Small intestine (tissue), 7 donors: ENCODE data around the gene RGS10. TPM values are rescaled to one million over a fixed set of nuclear protein-coding genes. Genes with fewer than 3 reads are reported as not detected.
"Not testable (repeated sequence)": the region's sequence is repeated elsewhere in the genome, so short reads cannot be mapped to it uniquely, and the experiment has no call there.

Experiments used
- DNase-seq, 2 donors: peaks; one replicate each; pipeline versions ENCODE4 v3.0.0 to v3.0.0-alpha.2; 2013
- FAIRE-seq: peaks from 2 replicates; lab custom pipeline; 2012; peaks lifted over from hg19 to GRCh38; lab: Jason Lieb, UNC
- H3K27ac ChIP-seq, 3 donors: one replicate each; pipeline ENCODE4 v1.5.1; 2013; ENCODE audit warnings: low read length in 2 of 3, mild to moderate bottlenecking in 2 of 3, control low read depth in 1 of 3, inconsistent platforms in 1 of 3, low read depth in 1 of 3, moderate library complexity in 1 of 3
- H3K27me3 ChIP-seq, 3 donors: one replicate each; pipeline ENCODE4 v1.6.1; 2013; ENCODE audit warnings: low read length in 3 of 3, inconsistent platforms in 1 of 3; ENCODE audit not compliant: control insufficient read depth in 3 of 3, insufficient read depth in 3 of 3
- H3K36me3 ChIP-seq, 3 donors: one replicate each; pipeline ENCODE4 v1.6.1; 2013; ENCODE audit warnings: low read length in 3 of 3, inconsistent platforms in 1 of 3, low read depth in 1 of 3, mild to moderate bottlenecking in 1 of 3, moderate library complexity in 1 of 3; ENCODE audit not compliant: control insufficient read depth in 3 of 3, insufficient read depth in 2 of 3
- H3K4me1 ChIP-seq, 3 donors: one replicate each; pipeline ENCODE4 v1.6.1; 2013; ENCODE audit warnings: low read length in 2 of 3, inconsistent platforms in 1 of 3, low read depth in 1 of 3, mild to moderate bottlenecking in 1 of 3, moderate library complexity in 1 of 3; ENCODE audit not compliant: control insufficient read depth in 3 of 3, insufficient read depth in 2 of 3
- H3K4me3 ChIP-seq, 3 donors: one replicate each; pipeline ENCODE4 v1.5.1; 2013; ENCODE audit warnings: low read length in 3 of 3, control low read depth in 1 of 3, inconsistent platforms in 1 of 3, low read depth in 1 of 3, mild to moderate bottlenecking in 1 of 3, moderate library complexity in 1 of 3
- H3K9me3 ChIP-seq, 2 donors: one replicate each; pipeline ENCODE4 v1.6.1; 2013; ENCODE audit warnings: low read depth in 1 of 2, low read length in 1 of 2; ENCODE audit not compliant: control insufficient read depth in 2 of 2, insufficient read depth in 1 of 2
- WGBS, 3 donors: extraction: QIAGEN DNeasy Blood & Tissue Kit; methylation state at CpG; one replicate each; pipeline ENCODE4 v1.1.7; 2013; 5-methylcytosine and 5-hydroxymethylcytosine counted together
- polyA plus RNA-seq, 4 donors: library from polyadenylated mRNA; stranded (reverse) in 3 of 4; unstranded in 1 of 4; fragments of 200-250 nt in 3 of 4; fragments of 120-200 nt in 1 of 4; gene quantifications; one replicate each; pipeline versions ENCODE4 v1.2.1 to v1.2.3, GENCODE V29; 2013
- donor health status: healthy with polysubstance abuse.
- donor health status: control.
- donor health status: control.
- donor health status: Bipolar disorder and iron deficiency.
- donor health status: healthy.

Gene RGS10
- polyA plus RNA-seq, 4 donors = 9.6 to 77.8 (median 41.1) TPM

- not testable (repeated sequence) for H3K27me3 ChIP-seq, FAIRE-seq, H3K4me3 ChIP-seq, H3K4me1 ChIP-seq, H3K9me3 ChIP-seq, DNase-seq, H3K27ac ChIP-seq, H3K36me3 ChIP-seq
- WGBS, 3 donors = 93 to 98% (median 93%) methylated on average over 28 to 33 of the region's 33 CpGs
Observed at GRCh38 chr10:119559511-119559910, 17.0 kb upstream of the RGS10 start.

- not testable (repeated sequence) for H3K27me3 ChIP-seq, H3K27ac ChIP-seq, H3K4me3 ChIP-seq, DNase-seq, H3K4me1 ChIP-seq, H3K9me3 ChIP-seq, H3K36me3 ChIP-seq, FAIRE-seq
- WGBS, 3 donors = 88 to 93% (median 88%) methylated on average over 2 of the region's 2 CpGs
Observed at GRCh38 chr10:119556081-119556480, 13.6 kb upstream of the RGS10 start.

DNA sequence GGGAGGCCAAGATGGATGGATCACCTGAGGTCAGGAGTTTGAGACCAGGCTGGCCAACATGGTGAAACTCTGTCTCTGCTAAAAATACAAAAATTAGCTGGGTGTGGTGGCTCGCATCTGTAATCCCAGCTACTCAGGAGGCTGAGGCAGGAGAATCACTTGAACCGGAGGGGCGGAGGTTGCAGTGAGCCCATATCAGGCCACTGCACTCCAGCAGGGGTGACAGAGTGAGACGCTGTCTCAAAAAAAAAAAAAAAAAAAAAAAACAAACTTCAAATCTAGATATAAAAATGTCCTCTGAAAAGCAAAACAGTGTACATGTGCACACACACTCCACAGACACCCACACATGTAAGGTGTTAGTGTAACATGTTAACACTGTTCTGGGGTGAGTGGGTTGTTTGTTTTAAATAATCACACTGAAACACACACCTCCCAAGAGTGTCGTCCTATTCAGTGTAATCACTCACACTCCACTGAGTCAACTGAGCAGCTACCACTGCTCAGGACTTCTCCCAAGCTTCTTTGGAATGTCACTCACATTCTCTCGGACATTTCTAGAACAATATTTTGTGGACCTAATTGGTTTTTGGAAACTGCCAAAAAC is 12.8 kb upstream of the RGS10 start:
- 92 to 98% (median 93%) methylated on average over 6 of the region's 6 CpGs for WGBS, 3 donors
- no peak for FAIRE-seq

GRCh38 chr10:119550827-119551226 is 8.3 kb upstream of the RGS10 start:
- H3K4me3 ChIP-seq = no peak overlapping the region
- H3K4me1 ChIP-seq = no peaks in the 10 kb centered on the region
- H3K27me3 ChIP-seq = peaks cover 0 to 11% (median 0%) of the 10 kb centered on the region in 3 donors
- no peaks in the 10 kb centered on the region for H3K36me3 ChIP-seq
- FAIRE-seq (no peak), DNase-seq (no peak)
- H3K27ac ChIP-seq = no peak overlapping the region
- 76 to 91% (median 88%) methylated on average over 4 of the region's 4 CpGs for WGBS, 3 donors
- no peaks in the 10 kb centered on the region for H3K9me3 ChIP-seq

More for the DNA sequence above, 12.8 kb upstream of the RGS10 start:
- H3K27ac ChIP-seq = no peak overlapping the region
- H3K36me3 ChIP-seq = no peaks in the 10 kb centered on the region
- H3K4me1 ChIP-seq = no peaks in the 10 kb centered on the region
- H3K27me3 ChIP-seq = peaks cover 0 to 2% (median 0%) of the 10 kb centered on the region in 3 donors
- no peak for DNase-seq
- no peaks in the 10 kb centered on the region for H3K9me3 ChIP-seq
- H3K4me3 ChIP-seq = no peak overlapping the region

DNA sequence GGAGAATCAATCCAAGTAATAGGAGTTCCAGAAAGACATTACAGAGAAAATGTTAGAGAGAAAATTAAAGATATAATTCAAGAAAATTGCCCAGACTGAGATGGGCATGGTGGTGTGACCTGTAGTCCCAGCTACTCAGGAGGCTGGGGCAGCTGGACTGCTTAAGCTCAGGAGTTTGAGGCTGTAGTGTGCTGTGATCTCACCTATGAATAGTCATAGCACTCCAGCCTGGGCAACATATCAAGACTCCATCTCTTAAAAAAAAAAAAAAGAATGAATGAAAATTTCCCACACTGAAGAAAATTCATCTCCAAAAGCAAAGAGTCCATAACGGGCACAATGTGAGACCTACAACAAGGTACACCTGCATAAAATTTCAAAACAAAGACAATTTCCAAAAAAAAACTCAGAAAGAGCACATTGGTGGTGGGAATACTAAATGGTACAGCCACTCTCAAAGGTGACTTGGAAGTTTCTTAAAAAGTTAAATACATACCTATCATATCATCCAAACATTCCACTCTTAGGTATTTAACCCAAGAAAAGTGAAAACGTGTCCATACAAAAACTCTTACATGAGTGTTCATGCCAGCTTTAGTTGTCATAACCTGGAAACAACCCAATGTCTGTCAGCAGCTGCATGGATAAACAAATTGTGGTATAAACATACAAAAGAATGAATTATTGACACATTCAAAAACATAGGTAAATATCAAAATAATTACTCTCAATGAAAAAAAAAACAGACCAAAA is 6.9 kb upstream of the RGS10 start:
- Histone ChIP-seq H3K27ac (no peak overlapping the region), H3K9me3 (no peaks in the 10 kb centered on the region), H3K36me3 (no peaks in the 10 kb centered on the region), H3K4me1 (no peaks in the 10 kb centered on the region), H3K4me3 (no peak overlapping the region), H3K27me3 (peaks cover 0 to 17% (median 0%) of the 10 kb centered on the region in 3 donors)
- FAIRE-seq (no peak), DNase-seq (no peak)
- 52 to 72% (median 66%) methylated on average over 2 of the region's 2 CpGs for WGBS, 3 donors

- H3K27me3 ChIP-seq = peaks cover 0 to 41% (median 0%) of the 10 kb centered on the region in 3 donors
Observed at GRCh38 chr10:119546009-119546408, 3.5 kb upstream of the RGS10 start.

DNA sequence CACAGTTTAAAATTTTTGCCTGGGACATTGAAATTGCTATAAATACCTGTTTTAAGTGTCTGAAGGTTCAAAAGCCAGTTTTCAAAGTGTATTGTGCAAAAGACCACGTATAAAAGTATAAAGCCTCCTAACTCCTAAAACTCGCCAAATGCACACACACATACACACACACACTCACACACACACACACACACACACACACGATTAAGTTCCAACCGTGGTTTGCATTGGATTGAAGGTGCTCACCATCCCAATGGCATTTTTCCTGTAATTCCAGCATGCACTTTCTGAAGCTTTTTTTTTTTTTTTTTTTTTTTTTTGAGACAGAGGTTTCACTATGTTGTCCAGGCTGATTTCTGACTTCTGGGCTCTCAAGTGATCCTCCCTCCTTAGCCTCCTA is 2.8 kb upstream of the RGS10 start:
- Histone ChIP-seq H3K4me3 (no peak overlapping the region), H3K27ac (no peak overlapping the region), H3K36me3 (no peaks in the 10 kb centered on the region), H3K27me3 (peaks cover 0 to 41% (median 0%) of the 10 kb centered on the region in 3 donors), H3K4me1 (no peaks in the 10 kb centered on the region), H3K9me3 (no peaks in the 10 kb centered on the region)
- no peak for DNase-seq
- no peak for FAIRE-seq
- WGBS, 3 donors = 33 to 64% (median 41%) methylated on average over 4 of the region's 4 CpGs

More at GRCh38 chr10:119546009-119546408, 3.5 kb upstream of the RGS10 start:
- DNase-seq = no peak
- Histone ChIP-seq H3K4me1 (no peaks in the 10 kb centered on the region), H3K27ac (no peak overlapping the region), H3K36me3 (no peaks in the 10 kb centered on the region), H3K9me3 (no peaks in the 10 kb centered on the region), H3K4me3 (no peak overlapping the region)
- WGBS, 3 donors = 19 to 40% (median 30%) methylated on average over 3 of the region's 3 CpGs
- no peak for FAIRE-seq

GRCh38 chr10:119543814-119544642 is 1.5 kb upstream of the RGS10 start:
- no peaks in the 10 kb centered on the region for H3K4me1 ChIP-seq

More at GRCh38 chr10:119543814-119544642, 1.5 kb upstream of the RGS10 start:
- Histone ChIP-seq H3K27ac (no peak overlapping the region), H3K4me3 (no peak overlapping the region), H3K36me3 (no peaks in the 10 kb centered on the region), H3K27me3 (peaks cover 0 to 44% (median 0%) of the 10 kb centered on the region in 3 donors), H3K9me3 (no peaks in the 10 kb centered on the region)
- WGBS, 3 donors = 58 to 72% (median 70%) methylated on average over 19 of the region's 19 CpGs
- FAIRE-seq (no peak), DNase-seq (no peak)
